ENCODE data around the gene GATC.
"Not testable (repeated sequence)": the region's sequence is repeated elsewhere in the genome, so short reads cannot be mapped to it uniquely, and the experiment has no call there.

GATC gene

GRCh38 chr12:120470150-120470784 is 24.0 kb downstream of the GATC start:
- DNase-seq (ENCODE audit: low read depth) = no peak

- DNase-seq (ENCODE audit: low read depth) = no peak
These were observed 26.3 kb downstream of the GATC start for GRCh38 chr12:120472521-120472920.

GRCh38 chr12:120473807-120474615 is 27.8 kb downstream of the GATC start:
- DNase-seq (ENCODE audit: low read depth) = no peak

- no peak for DNase-seq (ENCODE audit: low read depth)
These were observed 28.3 kb downstream of the GATC start for GRCh38 chr12:120474616-120474960.

GRCh38 chr12:120475643-120476042 is 29.4 kb downstream of the GATC start:
- no peak for DNase-seq (ENCODE audit: low read depth)

- no peak for DNase-seq (ENCODE audit: low read depth)
These were observed 33.2 kb downstream of the GATC start for GRCh38 chr12:120479458-120479857.

- DNase-seq (ENCODE audit: low read depth) = no peak
These were observed 34.0 kb downstream of the GATC start for GRCh38 chr12:120480211-120480610.

GRCh38 chr12:120481022-120481767 is 35.0 kb downstream of the GATC start:
- DNase-seq (ENCODE audit: low read depth) = no peak

- no peak for DNase-seq (ENCODE audit: low read depth)
These were observed 37.4 kb downstream of the GATC start for GRCh38 chr12:120483621-120484020.

- no peak for DNase-seq (ENCODE audit: low read depth)
These were observed 40.0 kb downstream of the GATC start for GRCh38 chr12:120485961-120486881.

GRCh38 chr12:120487552-120487951 is 41.3 kb downstream of the GATC start:
- not testable (repeated sequence) for DNase-seq (ENCODE audit: low read depth)

- no peak for DNase-seq (ENCODE audit: low read depth)
These were observed 41.9 kb downstream of the GATC start for GRCh38 chr12:120488057-120488640.

- no peak for DNase-seq (ENCODE audit: low read depth)
These were observed 42.8 kb downstream of the GATC start for GRCh38 chr12:120489018-120489417.

GRCh38 chr12:120490325-120490724 is 44.1 kb downstream of the GATC start:
- no peak for DNase-seq (ENCODE audit: low read depth)

- DNase-seq (ENCODE audit: low read depth) = no peak
These were observed 44.7 kb downstream of the GATC start for GRCh38 chr12:120490833-120491512.

- DNase-seq (ENCODE audit: low read depth) = no peak
These were observed 49.0 kb downstream of the GATC start for GRCh38 chr12:120495186-120495730.

- DNase-seq (ENCODE audit: low read depth) = peak; percentile 94
These were observed 49.6 kb downstream of the GATC start, which contains the start of gene DYNLL1 for GRCh38 chr12:120495731-120496412. Gene DYNLL1, plus strand, starts transcription at chr12:120496113. Its CDS starts 309 bp downstream, at chr12:120496422.

GRCh38 chr12:120496413-120497340 is 50.4 kb downstream of the GATC start:
- peak; percentile 32 for DNase-seq (ENCODE audit: low read depth)
